BLaER1 (cell line): ENCODE results near the gene TCEAL9.
"Not testable (repeated sequence)": the region's sequence is repeated elsewhere in the genome, so short reads cannot be mapped to it uniquely, and the experiment has no call there.

Source experiments
- H3K27ac ChIP-seq: shearing (Covaris generic); formaldehyde crosslinking; 2 replicates; pipeline ENCODE4 v1.8.1; 2022
- H3K27me3 ChIP-seq: shearing (Covaris generic); formaldehyde crosslinking; 2 replicates; pipeline ENCODE4 v1.8.1; 2022
- H3K36me3 ChIP-seq: shearing (Covaris generic); formaldehyde crosslinking; 2 replicates; pipeline ENCODE4 v1.8.1; 2022
- H3K4me1 ChIP-seq: shearing (Covaris generic); formaldehyde crosslinking; 2 replicates; pipeline ENCODE4 v1.8.1; 2022
- H3K4me2 ChIP-seq: shearing (Covaris generic); formaldehyde crosslinking; 2 replicates; pipeline ENCODE4 v1.8.1; 2022
- H3K4me3 ChIP-seq: shearing (Covaris generic); formaldehyde crosslinking; 2 replicates; pipeline ENCODE4 v1.8.1; 2022
- H3K9ac ChIP-seq: shearing (Covaris generic); formaldehyde crosslinking; 2 replicates; pipeline ENCODE4 v1.8.1; 2022
- H3K9me3 ChIP-seq: shearing (Covaris generic); formaldehyde crosslinking; 2 replicates; pipeline ENCODE4 v1.8.1; 2022
- H4K20me1 ChIP-seq: shearing (Covaris generic); formaldehyde crosslinking; 2 replicates; pipeline ENCODE4 v1.8.1; 2022
- Cebpa-rat ChIP-seq: shearing (Covaris generic); IDR thresholded peaks from 2 replicates; pipeline ENCODE4 v1.8.1; 2022

TCEAL9 gene

DNA sequence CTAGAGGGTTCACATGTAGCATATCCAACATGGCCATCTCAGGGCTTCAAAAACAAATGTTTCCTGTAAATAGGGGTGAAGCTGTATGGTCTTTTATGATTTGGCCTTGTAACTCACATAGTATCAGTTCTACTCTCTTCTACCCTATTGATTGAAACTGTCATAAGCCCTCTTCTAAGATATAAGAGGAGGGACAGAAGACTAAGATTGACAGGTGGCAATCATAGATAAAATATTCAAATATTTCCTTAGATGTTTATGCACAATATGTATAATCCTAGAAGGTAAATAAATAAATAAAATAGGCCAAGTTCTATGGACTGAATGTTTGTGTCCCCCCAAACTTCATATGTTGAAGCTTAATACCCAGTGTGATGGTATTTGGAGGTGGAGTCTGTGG lies 13.2 kb downstream of the TCEAL9 start:
- Histone ChIP-seq H3K4me3 (no peak overlapping the region), H3K4me1 (no peaks in the 10 kb centered on the region), H3K4me2 (no peak overlapping the region), H4K20me1 (no peaks in the 10 kb centered on the region), H3K36me3 (no peaks in the 10 kb centered on the region), H3K27me3 (no peaks in the 10 kb centered on the region), H3K9me3 (no peaks in the 10 kb centered on the region; the same call in 1 of the 2 replicates), H3K9ac (no peak overlapping the region), H3K27ac (no peak overlapping the region)
- no peak for TF ChIP-seq Cebpa-rat

DNA sequence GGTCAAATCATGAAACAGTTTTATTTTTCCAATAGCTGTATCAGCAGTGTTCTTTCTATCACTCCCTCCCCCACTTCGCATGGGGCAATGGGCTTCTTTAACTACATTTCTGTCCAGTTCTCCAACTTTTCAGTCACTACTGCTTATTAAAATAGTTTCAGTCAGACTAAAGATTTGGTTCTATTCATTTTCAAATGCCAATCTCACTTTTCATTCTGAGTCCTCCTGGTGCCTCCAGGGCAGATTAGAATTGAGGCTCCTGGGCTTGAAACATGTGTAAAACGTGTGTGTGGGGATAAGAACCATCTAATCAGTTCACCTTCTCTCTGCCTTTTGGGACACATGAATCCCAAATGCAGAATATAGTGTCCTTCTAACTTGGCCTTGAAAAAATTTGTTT lies 16.6 kb downstream of the TCEAL9 start:
- Histone ChIP-seq H3K4me2 (no peak overlapping the region), H3K9me3 (0 out of 2 replicates have a peak, but pooled peaks cover 3% of the 10 kb centered on the region), H3K36me3 (no peaks in the 10 kb centered on the region), H3K4me3 (no peak overlapping the region), H3K9ac (no peak overlapping the region), H4K20me1 (no peaks in the 10 kb centered on the region), H3K27me3 (no peaks in the 10 kb centered on the region), H3K27ac (no peak overlapping the region), H3K4me1 (peaks cover 5% of the 10 kb centered on the region; the same call in 1 of the 2 replicates)
- no peak for TF ChIP-seq Cebpa-rat

DNA sequence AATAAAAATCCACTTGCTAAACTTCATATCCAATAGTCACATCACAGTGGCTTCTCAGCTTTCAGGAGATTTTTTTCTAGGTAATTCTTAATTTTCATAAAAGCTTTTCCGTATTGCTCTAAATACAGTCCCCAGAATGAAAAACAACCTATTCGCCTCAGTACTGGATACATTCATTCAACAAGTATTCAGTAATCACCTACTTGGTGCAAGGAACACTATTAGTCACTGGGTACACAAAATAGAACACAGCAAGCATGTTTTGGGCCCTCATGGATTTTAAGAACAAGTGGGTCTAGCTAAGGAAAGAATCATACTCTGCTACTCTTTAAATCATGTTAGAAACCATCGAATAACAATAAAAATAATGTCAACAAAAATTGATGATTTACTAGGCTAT lies 17.3 kb downstream of the TCEAL9 start:
- Histone ChIP-seq H3K27ac (no peak overlapping the region), H3K4me3 (no peak overlapping the region), H3K4me2 (no peak overlapping the region), H3K9me3 (0 out of 2 replicates have a peak, but pooled peaks cover 3% of the 10 kb centered on the region), H3K9ac (no peak overlapping the region), H3K4me1 (peaks cover 5% of the 10 kb centered on the region; the same call in 1 of the 2 replicates), H3K36me3 (peaks cover 1% of the 10 kb centered on the region; the same call in 1 of the 2 replicates), H4K20me1 (no peaks in the 10 kb centered on the region), H3K27me3 (no peaks in the 10 kb centered on the region)
- TF ChIP-seq Cebpa-rat: no peak

DNA sequence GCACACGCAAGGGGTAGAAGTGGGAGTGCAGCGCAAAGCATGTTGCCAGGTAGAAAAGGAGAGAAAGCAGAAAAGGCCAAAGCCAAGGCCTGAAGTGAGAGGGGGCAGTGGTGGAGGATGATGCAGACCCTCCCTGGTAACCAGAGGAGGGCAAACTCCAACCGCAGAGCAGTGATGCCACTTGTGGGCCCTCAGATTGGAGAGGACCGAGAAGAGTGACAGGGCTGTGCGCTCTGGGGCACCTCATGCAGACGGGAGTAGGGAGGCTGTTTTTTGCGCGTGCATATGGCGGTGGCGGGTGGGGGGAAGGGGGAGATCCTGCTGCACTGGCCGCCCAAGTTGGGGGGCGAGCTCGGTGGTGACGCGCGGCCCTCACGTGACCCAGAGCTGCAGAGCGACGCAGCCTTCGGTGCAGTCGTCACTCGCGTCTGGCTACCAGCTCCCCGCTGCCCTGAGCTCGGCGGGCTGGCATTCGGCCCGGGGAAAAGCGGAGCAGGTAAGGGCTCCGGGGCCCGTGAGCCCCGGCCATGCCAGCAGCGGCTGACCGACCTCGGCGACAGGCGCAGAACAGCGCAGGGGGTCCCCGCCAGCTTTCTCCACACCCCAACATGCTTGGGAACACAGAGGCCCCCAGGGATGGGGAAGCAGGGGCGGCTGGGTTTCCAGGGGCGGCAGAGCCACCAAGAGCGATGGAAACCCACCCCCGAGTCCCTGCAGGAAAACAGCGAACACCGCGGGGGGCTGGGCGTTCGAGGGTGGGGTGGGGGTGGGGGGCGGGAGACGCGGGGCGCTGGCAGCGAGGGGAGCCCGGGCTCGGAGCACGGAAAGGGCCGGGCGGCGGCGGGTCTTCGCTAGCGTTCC lies 20.0 kb downstream of the TCEAL9 start, which contains the start of gene BEX3:
BEX3 (plus strand) TSS at position 421 of the 861 bp plus-strand sequence. CDS start 984 bp downstream, outside the sequence.
- H3K9ac ChIP-seq: peak within 1 kb of the TSS; percentile 81
- 0 out of 2 replicates have a peak, but pooled peaks cover 3% of the 10 kb centered on the region for H3K9me3 ChIP-seq
- no peaks in the 10 kb centered on the region for H4K20me1 ChIP-seq
- H3K4me3 ChIP-seq: peak within 1 kb of the TSS; percentile 75
- TF ChIP-seq Cebpa-rat: no peak
- H3K4me2 ChIP-seq: peak within 1 kb of the TSS; percentile 69
- H3K36me3 ChIP-seq: peaks cover 5% of the 10 kb centered on the region; the same call in 1 of the 2 replicates
- no peaks in the 10 kb centered on the region for H3K27me3 ChIP-seq
- peak within 1 kb of the TSS; percentile 84 for H3K27ac ChIP-seq
- H3K4me1 ChIP-seq: peaks cover 5% of the 10 kb centered on the region; the same call in 1 of the 2 replicates

DNA sequence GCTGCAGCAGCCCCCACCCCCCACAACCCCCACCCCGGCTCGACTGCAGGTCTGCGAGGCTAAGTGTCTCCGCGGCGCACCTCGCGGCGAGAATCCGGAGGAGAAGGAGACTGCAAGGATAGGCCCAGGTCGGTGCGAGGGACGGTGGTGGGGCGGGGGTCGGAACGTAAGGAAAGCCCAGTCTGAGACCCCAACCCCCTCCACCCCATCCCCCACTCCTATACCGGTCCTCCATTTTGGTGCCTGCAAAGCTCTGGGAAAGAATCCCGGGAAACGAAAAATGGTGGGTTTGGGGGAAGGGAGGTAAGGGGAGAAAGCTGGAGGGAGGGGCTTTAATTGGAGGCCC lies 20.6 kb downstream of the TCEAL9 start:
- H3K36me3 ChIP-seq: peaks cover 5% of the 10 kb centered on the region; the same call in 1 of the 2 replicates
- H3K9me3 ChIP-seq: 0 out of 2 replicates have a peak, but pooled peaks cover 3% of the 10 kb centered on the region
- peak overlapping the region; percentile 69 for H3K4me2 ChIP-seq
- H3K4me1 ChIP-seq: peaks cover 5% of the 10 kb centered on the region; the same call in 1 of the 2 replicates
- no peak for TF ChIP-seq Cebpa-rat
- no peaks in the 10 kb centered on the region for H3K27me3 ChIP-seq
- peak overlapping the region; percentile 50; the same call in 1 of the 2 replicates for H3K27ac ChIP-seq
- peak overlapping the region; percentile 75 for H3K4me3 ChIP-seq
- peak overlapping the region; percentile 30; the same call in 1 of the 2 replicates for H3K9ac ChIP-seq
- H4K20me1 ChIP-seq: no peaks in the 10 kb centered on the region

DNA sequence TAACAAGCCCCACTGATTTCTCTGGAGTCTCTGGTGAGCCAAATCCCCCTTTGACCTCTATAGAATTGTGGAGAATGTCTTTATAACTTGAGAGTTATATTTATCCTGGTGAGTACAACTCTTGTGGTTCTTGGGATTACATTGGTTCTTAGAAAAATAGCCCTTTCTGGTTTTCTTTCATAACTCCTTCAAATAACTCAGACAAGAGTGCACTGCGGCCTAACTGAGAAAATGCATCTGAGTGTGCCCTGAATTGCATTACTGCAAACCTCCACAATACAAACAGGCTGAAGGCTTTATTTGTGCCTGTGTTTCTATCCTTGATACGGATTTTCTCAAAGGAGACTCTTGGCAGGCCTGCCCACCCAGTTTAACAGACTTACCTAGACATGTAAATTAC lies 22.7 kb downstream of the TCEAL9 start:
- Histone ChIP-seq H3K9ac (no peak overlapping the region), H3K4me2 (no peak overlapping the region), H3K36me3 (peaks cover 5% of the 10 kb centered on the region; the same call in 1 of the 2 replicates), H3K4me3 (no peak overlapping the region), H3K27me3 (no peaks in the 10 kb centered on the region), H4K20me1 (no peaks in the 10 kb centered on the region), H3K27ac (no peak overlapping the region), H3K4me1 (peaks cover 5% of the 10 kb centered on the region; the same call in 1 of the 2 replicates), H3K9me3 (0 out of 2 replicates have a peak, but pooled peaks cover 3% of the 10 kb centered on the region)
- TF ChIP-seq Cebpa-rat: no peak

DNA sequence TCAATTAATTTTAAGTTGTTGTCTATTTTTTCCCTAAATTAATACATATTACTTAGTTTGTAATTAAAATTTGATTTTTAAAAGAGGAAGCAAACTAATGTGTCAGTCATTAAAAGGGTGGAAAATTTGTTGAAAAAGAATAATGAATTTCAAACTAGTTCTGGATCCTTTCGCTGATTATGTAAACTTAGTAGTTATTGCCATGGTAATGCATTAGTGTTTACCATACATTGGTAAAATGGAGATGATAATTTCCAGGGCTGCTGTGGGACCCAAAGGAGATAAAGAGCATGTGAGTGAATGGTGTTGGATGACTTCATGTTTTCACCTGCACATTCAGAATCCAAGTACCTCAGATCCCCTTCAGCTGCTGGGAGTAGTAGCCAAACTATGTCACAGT lies 26.6 kb downstream of the TCEAL9 start:
- peaks cover 5% of the 10 kb centered on the region; the same call in 1 of the 2 replicates for H3K36me3 ChIP-seq
- H4K20me1 ChIP-seq: no peaks in the 10 kb centered on the region
- H3K4me1 ChIP-seq: no peaks in the 10 kb centered on the region
- no peak overlapping the region for H3K9ac ChIP-seq
- no peak overlapping the region for H3K4me3 ChIP-seq
- H3K27me3 ChIP-seq: no peaks in the 10 kb centered on the region
- no peaks in the 10 kb centered on the region for H3K9me3 ChIP-seq
- H3K4me2 ChIP-seq: no peak overlapping the region
- no peak for TF ChIP-seq Cebpa-rat
- no peak overlapping the region for H3K27ac ChIP-seq

DNA sequence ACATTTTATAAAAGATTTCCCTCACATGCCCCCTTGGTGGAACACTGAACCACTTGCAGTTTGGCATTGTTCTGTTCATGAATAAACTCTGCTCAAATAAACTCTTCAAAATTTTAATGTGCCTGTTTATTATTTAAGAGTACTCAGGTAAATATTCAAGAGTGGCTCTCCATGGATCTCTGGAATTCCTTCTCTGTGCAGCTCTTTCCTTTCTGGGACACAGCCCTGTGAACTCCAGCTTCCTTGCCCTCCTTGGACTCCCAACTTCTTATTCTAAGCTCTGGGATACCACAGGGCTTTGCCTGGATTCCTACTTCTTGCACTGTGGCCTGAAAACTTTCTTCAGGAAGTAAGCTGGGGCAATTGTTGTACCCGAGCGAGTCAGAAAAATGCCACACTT lies 28.4 kb downstream of the TCEAL9 start:
- Histone ChIP-seq H3K27ac (no peak overlapping the region), H3K36me3 (no peaks in the 10 kb centered on the region), H3K9me3 (no peaks in the 10 kb centered on the region), H3K27me3 (no peaks in the 10 kb centered on the region), H4K20me1 (no peaks in the 10 kb centered on the region), H3K4me3 (no peak overlapping the region), H3K9ac (no peak overlapping the region), H3K4me2 (no peak overlapping the region), H3K4me1 (no peaks in the 10 kb centered on the region)
- no peak for TF ChIP-seq Cebpa-rat

DNA sequence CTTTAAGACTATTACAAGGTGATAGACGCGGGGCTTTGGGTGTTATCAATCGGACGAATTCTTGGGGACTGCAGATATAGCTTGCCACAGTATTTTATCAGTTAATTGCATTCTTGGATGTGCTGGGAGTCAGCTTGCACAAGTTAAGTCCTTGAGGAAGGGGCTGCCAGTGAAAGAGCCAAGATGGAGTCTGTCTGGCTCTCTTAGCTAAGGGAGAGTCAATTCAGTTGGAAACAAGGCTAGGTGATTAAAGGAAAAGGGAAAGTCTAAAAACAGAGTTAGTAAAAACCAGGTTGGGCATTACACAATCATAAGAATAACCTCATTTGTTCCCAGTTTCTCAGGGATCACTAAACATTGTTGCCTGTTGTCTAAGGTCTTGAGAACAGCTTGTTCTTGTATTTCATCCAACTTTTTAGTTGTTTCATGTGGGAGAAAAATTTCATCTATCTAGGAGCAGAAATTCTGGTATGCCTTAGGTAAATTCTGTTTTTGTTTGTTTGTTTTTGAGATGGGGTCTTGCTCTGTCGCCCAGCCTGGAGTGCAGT lies 29.1 kb downstream of the TCEAL9 start:
- not testable (repeated sequence) for H3K9ac ChIP-seq, H4K20me1 ChIP-seq, H3K4me2 ChIP-seq, H3K27me3 ChIP-seq, H3K27ac ChIP-seq, H3K9me3 ChIP-seq, H3K4me1 ChIP-seq, H3K36me3 ChIP-seq, H3K4me3 ChIP-seq

DNA sequence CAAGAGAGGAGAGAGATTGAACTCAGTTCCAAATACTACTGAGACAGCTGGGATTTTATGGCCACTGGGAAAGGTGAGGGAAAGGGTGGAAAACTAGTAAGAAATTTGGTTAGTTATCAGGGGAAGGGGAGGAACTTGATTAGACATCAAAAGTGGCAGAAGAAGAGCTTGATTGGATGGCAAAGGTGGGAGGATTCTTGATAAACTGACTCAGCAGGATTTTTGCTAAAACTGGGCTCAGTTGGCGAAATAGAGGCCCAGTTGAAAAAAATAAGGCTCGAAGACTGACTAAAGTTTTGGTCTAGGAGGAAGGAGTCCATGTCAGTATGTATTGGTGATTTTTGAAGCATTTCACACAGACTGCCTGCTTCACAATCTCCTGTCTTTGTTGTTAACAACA lies 30.0 kb downstream of the TCEAL9 start:
- no peaks in the 10 kb centered on the region for H4K20me1 ChIP-seq
- no peak for TF ChIP-seq Cebpa-rat
- H3K4me1 ChIP-seq: no peaks in the 10 kb centered on the region
- H3K27me3 ChIP-seq: no peaks in the 10 kb centered on the region
- H3K4me2 ChIP-seq: no peak overlapping the region
- no peaks in the 10 kb centered on the region for H3K9me3 ChIP-seq
- no peak overlapping the region for H3K9ac ChIP-seq
- H3K4me3 ChIP-seq: no peak overlapping the region
- no peaks in the 10 kb centered on the region for H3K36me3 ChIP-seq
- H3K27ac ChIP-seq: no peak overlapping the region
